ENCODE data around the gene BFSP2. TPM values are rescaled to one million over a fixed set of nuclear protein-coding genes. Genes with fewer than 3 reads are reported as not detected.
"Not testable (repeated sequence)": the region's sequence is repeated elsewhere in the genome, so short reads cannot be mapped to it uniquely, and the experiment has no call there.

The BFSP2 gene
- total RNA-seq, 2 experiments from 2014 or later, result 0.55 to 1.0 TPM

DNA sequence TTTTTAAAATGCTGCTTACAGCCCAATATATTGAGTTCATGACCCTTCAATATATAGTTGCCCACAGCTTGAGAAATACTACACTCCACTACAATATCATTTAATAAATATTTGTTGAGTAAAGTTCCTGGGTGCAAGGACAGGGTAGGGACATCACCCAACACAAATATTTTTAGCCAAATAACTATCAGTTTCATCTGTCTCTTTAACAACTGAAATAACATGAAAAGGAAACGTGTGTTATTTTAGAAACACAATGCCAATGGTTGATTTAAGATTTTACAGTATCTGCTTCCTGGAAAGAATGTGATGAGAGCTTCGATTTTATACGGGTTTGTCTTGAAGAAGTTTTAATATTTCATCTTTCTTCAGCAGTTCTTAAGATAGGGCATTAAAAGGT, 106.0 kb downstream of the BFSP2 start:
- H3K4me1 Mint-ChIP-seq, result peaks cover 15% of the 10 kb centered on the region
- no peaks in the 10 kb centered on the region for H3K36me3 Mint-ChIP-seq (ENCODE audit: low read depth)
- no peaks in the 10 kb centered on the region for H3K9me3 Mint-ChIP-seq
- ChIA-PET CTCF (interaction anchor here (0.7 to 1.2 kb wide), 5 partner anchors 9 to 66 kb away, joined by 3 to 5 read pairs (median 3); no protein-coding TSS in a partner anchor), POLR2A (interaction anchor here (0.8 to 1.8 kb wide), 9 partner anchors 9 to 156 kb away, joined by 3 to 24 read pairs (median 4); partner anchors contain the start of genes CDV3 and TOPBP1)
- peaks cover 1% of the 10 kb centered on the region for H3K27me3 Mint-ChIP-seq
- H3K27ac Mint-ChIP-seq, result peak overlapping the region; percentile 85
- H3K4me3 Mint-ChIP-seq, result peak overlapping the region; percentile 58
- no peak for DNase-seq

DNA sequence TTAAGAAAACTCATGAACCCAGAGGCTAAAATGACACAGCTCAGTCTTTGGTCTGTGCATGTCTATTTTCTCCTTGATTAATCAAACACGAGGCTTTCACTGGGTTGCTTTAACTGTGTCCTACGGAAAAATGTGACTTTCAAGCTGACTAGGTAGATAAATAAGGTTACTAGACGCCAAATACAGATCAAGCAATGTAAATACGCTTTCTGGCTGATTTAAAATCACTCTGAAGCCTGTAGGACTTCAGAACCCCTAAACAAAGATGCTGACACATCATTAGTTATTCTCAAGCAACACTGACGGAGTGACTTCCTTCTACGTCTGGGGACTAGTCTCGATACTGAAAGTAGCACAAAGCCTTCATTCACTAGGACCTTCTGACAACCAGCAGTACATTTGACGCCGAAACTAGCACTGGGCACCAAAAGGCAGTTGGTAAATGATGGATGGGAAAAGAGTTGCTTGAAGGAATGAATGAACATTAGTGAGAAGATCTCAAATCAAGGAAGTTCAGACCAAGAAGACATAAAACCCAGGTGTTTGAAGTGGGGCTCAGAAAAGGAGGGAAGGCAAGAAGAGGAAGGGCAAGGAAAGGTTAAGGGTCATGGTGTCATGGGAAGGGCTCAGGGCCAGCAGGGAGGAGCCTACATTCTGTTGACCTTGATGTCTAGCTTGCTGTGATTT, 106.5 kb downstream of the BFSP2 start:
- ChIA-PET POLR2A (interaction anchor here (0.9 to 1.8 kb wide), 8 partner anchors 16 to 155 kb away, joined by 3 to 24 read pairs (median 4); partner anchors contain the start of genes CDV3 and TOPBP1), CTCF (interaction anchor here (0.7 to 2.1 kb wide), 7 partner anchors 10 to 66 kb away, joined by 3 to 5 read pairs (median 3); no protein-coding TSS in a partner anchor)
- Mint-ChIP-seq H3K4me3 (peak overlapping the region; percentile 58), H3K4me1 (peaks cover 15% of the 10 kb centered on the region), H3K27me3 (no peaks in the 10 kb centered on the region), H3K36me3 (ENCODE audit: low read depth) (no peaks in the 10 kb centered on the region), H3K27ac (peak overlapping the region; percentile 85), H3K9me3 (no peaks in the 10 kb centered on the region)
- peak; percentile 39 for DNase-seq

DNA sequence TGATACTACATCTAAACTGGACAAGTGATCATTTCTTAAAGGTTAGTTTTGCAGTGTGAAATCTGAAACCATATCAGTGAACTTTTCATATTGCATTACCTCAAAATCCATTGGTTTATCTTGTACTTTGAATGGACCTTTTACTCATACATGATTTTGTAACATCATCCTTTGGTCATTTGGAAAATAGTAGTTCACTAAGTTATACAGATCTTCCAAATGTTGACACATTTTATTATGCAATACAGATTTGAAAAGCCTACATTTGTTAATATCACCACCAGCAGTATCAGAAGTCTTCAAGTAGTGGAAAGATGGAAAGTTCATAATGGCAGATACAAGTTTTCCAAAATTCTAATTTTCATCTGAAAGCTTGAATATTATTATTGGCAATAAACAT, 109.6 kb downstream of the BFSP2 start:
- CTCF ChIA-PET, result interaction anchor here (0.5 kb wide), 1 partner anchor 11 kb away, joined by 3 read pairs; no protein-coding TSS in a partner anchor
- no peak for DNase-seq
- Mint-ChIP-seq H3K27ac (no peak overlapping the region), H3K27me3 (no peaks in the 10 kb centered on the region), H3K9me3 (no peaks in the 10 kb centered on the region), H3K36me3 (ENCODE audit: low read depth) (no peaks in the 10 kb centered on the region), H3K4me1 (peaks cover 15% of the 10 kb centered on the region), H3K4me3 (no peak overlapping the region)
- POLR2A ChIA-PET, result no interaction called here

DNA sequence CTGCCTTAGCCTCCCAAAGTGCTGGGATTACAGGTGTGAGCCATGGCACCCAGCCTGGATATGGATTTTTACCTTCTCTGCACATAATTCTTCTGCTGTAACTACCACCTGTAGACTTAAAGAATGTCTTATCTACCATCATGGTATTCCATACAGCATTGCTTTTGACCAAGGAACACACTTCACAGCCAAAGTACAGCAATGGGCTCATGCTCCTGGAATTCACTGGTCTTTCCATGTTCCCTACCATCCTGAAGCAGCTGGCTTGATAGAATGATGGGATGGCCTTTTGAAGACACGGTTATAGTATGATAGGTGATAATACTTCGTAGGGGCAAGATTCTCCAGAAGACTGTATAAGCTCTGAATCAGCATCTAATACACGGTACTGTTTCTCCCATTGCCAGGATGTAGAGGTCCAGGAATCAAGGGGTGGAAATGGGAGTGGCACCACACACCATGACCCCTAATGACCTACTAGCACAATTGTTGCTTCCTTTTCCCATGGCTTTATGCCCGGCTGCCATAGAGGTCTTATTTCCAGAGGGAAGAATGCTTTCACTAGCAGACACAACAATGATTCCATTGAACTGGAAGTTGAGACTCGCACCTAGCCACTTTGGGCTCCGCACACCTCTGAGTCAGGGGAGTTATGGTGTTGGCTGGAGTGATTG, 112.7 kb downstream of the BFSP2 start:
- ChIA-PET CTCF (no interaction called here), POLR2A (no interaction called here)
- Mint-ChIP-seq H3K27me3 (no peaks in the 10 kb centered on the region), H3K4me3 (no peak overlapping the region), H3K9me3 (no peaks in the 10 kb centered on the region), H3K4me1 (no peaks in the 10 kb centered on the region), H3K27ac (no peak overlapping the region), H3K36me3 (ENCODE audit: low read depth) (no peaks in the 10 kb centered on the region)
- DNase-seq, result no peak

DNA sequence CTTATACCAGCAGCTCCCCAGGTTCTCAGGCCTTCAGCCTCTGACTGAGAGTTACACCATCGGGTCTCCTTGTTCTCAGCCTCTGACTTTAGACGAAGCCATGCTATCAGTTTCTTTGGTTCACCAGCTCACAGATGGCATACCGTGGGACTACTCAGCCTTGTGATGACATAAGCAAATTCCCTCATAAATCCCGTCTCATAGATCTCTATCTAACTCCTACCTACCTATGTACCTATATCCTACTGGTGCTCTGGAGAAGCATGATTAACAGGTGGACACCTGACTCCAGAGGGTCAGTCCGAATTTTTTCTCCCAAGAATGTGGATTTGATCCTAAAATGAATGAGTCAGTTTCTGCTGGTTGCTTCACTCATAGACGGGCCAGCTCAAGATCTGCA, 114.6 kb downstream of the BFSP2 start:
- H3K4me1 Mint-ChIP-seq, result no peaks in the 10 kb centered on the region

DNA sequence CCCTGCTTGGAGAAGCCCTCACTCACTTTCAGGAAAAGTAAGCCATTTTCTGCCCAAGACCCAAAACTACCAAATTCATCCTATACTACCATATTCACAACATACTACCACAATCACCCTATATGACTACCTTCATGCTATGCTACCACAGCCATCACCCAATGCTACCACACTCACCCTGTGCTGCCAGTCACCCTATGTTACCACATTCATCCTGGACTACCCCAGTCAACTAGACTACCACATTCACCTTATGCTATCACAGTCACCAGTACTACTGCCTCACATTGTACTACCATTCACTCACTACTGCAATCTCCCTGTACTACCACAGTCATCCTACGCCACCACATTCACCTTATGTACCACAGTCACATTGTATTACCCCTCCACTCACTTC, 115.3 kb downstream of the BFSP2 start:
- POLR2A ChIA-PET, result no interaction called here
- CTCF ChIA-PET, result no interaction called here

More for the DNA sequence above, 114.6 kb downstream of the BFSP2 start:
- H3K27me3 Mint-ChIP-seq, result no peaks in the 10 kb centered on the region
- H3K36me3 Mint-ChIP-seq (ENCODE audit: low read depth), result no peaks in the 10 kb centered on the region
- H3K9me3 Mint-ChIP-seq, result no peaks in the 10 kb centered on the region
- DNase-seq, result no peak
- H3K27ac Mint-ChIP-seq, result no peak overlapping the region
- CTCF ChIA-PET, result no interaction called here
- no peak overlapping the region for H3K4me3 Mint-ChIP-seq
- POLR2A ChIA-PET, result no interaction called here

DNA sequence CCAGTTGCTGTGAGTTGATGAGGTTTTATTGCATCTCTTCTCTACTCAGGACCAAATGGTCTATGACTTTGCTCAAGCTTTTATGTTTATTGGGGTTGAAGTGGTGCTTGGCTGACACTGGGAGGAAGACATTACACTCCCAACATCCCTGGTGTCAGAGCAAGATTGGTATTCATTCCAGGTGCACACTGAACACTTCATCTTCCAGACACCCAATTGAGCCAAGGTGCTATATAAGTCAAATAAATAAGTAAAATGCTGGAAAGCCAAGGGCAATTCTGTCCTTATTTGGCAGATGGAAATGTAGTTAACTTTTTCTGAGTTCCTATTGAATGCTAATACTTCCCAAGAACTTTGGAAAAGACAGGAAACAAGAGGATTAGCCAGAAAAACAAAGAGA, 120.4 kb downstream of the BFSP2 start:
- Mint-ChIP-seq H3K4me3 (no peak overlapping the region), H3K9me3 (no peaks in the 10 kb centered on the region), H3K27me3 (no peaks in the 10 kb centered on the region), H3K4me1 (no peaks in the 10 kb centered on the region), H3K27ac (no peak overlapping the region), H3K36me3 (ENCODE audit: low read depth) (no peaks in the 10 kb centered on the region)
- no peak for DNase-seq
- ChIA-PET CTCF (no interaction called here), POLR2A (no interaction called here)

More for the DNA sequence above, 115.3 kb downstream of the BFSP2 start:
- Mint-ChIP-seq H3K27me3 (no peaks in the 10 kb centered on the region), H3K9me3 (no peaks in the 10 kb centered on the region), H3K4me1 (no peaks in the 10 kb centered on the region), H3K36me3 (ENCODE audit: low read depth) (no peaks in the 10 kb centered on the region), H3K27ac (no peak overlapping the region), H3K4me3 (no peak overlapping the region)
- DNase-seq, result no peak

DNA sequence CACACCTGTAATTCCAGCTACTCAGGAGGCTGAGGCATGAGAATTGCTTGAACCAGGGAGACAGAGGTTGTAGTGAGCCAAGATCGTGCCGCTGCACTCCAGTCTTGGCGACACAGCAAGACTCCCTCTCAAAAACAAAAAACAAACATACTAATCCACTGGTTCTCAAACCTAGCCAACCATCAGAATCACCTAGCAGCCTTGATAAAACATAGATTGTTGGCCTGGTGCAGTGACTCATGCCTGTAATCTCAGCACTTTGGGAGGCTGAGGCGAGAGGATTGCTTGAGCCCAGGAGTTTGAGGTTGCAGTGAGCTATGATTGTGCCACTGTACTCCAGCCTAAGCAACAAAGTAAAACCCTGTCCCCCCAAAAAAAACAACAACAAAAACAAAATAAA, 121.1 kb downstream of the BFSP2 start:
- H3K9me3 Mint-ChIP-seq; H3K27ac Mint-ChIP-seq; DNase-seq; CTCF ChIA-PET; H3K4me3 Mint-ChIP-seq; H3K4me1 Mint-ChIP-seq; POLR2A ChIA-PET; H3K36me3 Mint-ChIP-seq (ENCODE audit: low read depth); H3K27me3 Mint-ChIP-seq: not testable (repeated sequence)

DNA sequence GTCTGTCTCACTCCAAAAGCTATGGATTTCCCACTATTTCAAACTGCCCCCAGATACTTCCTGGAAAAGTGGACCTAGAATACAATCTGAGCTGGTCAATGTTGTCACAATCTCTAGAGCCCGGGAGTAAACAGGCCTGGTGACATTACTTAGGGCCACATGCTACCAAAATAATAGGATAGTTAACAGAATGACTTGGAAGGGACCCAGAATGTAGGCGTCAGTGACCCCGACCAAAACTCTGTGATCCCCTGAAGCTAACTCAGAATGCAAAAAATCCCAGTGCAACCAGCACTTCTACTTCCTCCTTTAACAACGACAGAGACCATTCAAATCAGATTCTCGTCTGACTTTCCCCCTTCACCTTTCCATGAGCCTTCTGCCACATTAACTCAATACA, 122.1 kb downstream of the BFSP2 start:
- CTCF ChIA-PET, result interaction anchor here (0.6 kb wide), 1 partner anchor 126 kb away, joined by 3 read pairs; no protein-coding TSS in a partner anchor
- no peak overlapping the region for H3K27ac Mint-ChIP-seq
- POLR2A ChIA-PET, result interaction anchor here (0.7 to 0.9 kb wide), 2 partner anchors 11 to 51 kb away, joined by 3 read pairs; no protein-coding TSS in a partner anchor
- no peaks in the 10 kb centered on the region for H3K9me3 Mint-ChIP-seq
- no peaks in the 10 kb centered on the region for H3K4me1 Mint-ChIP-seq
- H3K4me3 Mint-ChIP-seq, result no peak overlapping the region
- no peak for DNase-seq
- no peaks in the 10 kb centered on the region for H3K36me3 Mint-ChIP-seq (ENCODE audit: low read depth)
- H3K27me3 Mint-ChIP-seq, result peaks cover 2% of the 10 kb centered on the region

DNA sequence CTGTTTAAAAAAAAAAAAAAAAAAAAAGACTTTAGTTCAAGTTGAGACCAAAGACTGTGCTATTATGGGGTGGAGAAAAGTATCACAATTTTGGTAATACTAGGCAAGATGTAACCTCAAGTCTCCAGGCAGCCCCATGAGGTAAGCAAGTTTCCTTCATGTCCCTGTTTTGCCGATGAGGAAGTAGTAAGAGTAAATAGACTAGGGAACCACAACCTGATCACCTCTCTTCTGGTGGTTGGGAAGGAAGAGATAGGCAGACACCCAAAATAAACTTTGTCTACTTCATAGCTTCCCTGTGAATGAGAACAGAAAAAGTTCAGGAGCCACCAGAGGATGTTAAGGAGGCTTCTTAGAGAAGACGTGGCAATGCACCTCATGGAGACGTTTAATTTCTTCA, 123.9 kb downstream of the BFSP2 start:
- DNase-seq; H3K27ac Mint-ChIP-seq; H3K9me3 Mint-ChIP-seq; H3K36me3 Mint-ChIP-seq (ENCODE audit: low read depth); POLR2A ChIA-PET; H3K4me3 Mint-ChIP-seq; CTCF ChIA-PET; H3K27me3 Mint-ChIP-seq; H3K4me1 Mint-ChIP-seq: not testable (repeated sequence)

Other genes starting within 250 kb of the BFSP2 start
- gene CDV3, start 173.6 kb downstream of the BFSP2 start, total RNA-seq, result 100 to 1,000 TPM; 198 to 211 TPM